HL-60 (cell line): ENCODE measurements around the gene ERAP2.

Source experiments
- DNase-seq, 2 experiments: peaks; one replicate each; pipeline ENCODE4 v3.0.0-alpha.2; 2010 to 2020; ENCODE audit warnings: low read depth in 1 of 2, low spot score in 1 of 2
- H3K27ac ChIP-seq: fragments of 250-450 bp; sonication (Bioruptor Pico); replicated peaks from 2 replicates; pipeline ENCODE4 v1.5.1; 2020; ENCODE audit warnings: mild to moderate bottlenecking, moderate library complexity
- H3K27me3 ChIP-seq: fragments of 250-450 bp; sonication (Bioruptor Pico); 2 replicates; pipeline ENCODE4 v1.5.1; 2021; ENCODE audit warnings: mild to moderate bottlenecking, moderate library complexity; ENCODE audit not compliant: insufficient read depth, poor library complexity, severe bottlenecking
- H3K4me3 ChIP-seq: replicated peaks from 2 replicates; pipeline ENCODE4 v1.5.1; 2011; ENCODE audit warnings: mild to moderate bottlenecking, control low read depth, low read length; ENCODE audit not compliant: insufficient read depth
- CTCF ChIP-seq: IDR thresholded peaks from one replicate; pipeline ENCODE4 v1.5.1; 2011; ENCODE audit warnings: low read length, control low read depth, inconsistent platforms; ENCODE audit not compliant: insufficient read depth
- GABPA ChIP-seq: IDR thresholded peaks from 2 replicates; pipeline ENCODE4 v1.6.1; 2012; ENCODE audit warnings: low read depth
- POLR2AphosphoS5 ChIP-seq: IDR thresholded peaks from 2 replicates; pipeline ENCODE4 v1.6.1; 2012; ENCODE audit warnings: low read depth
- REST ChIP-seq: IDR thresholded peaks from 2 replicates; pipeline ENCODE4 v1.6.1; 2012; ENCODE audit warnings: low read depth; ENCODE audit not compliant: insufficient replicate concordance
- SPI1 ChIP-seq: IDR thresholded peaks from 2 replicates; pipeline ENCODE4 v1.6.1; 2012; ENCODE audit warnings: low read depth, mild to moderate bottlenecking, borderline replicate concordance

The ERAP2 gene

DNA sequence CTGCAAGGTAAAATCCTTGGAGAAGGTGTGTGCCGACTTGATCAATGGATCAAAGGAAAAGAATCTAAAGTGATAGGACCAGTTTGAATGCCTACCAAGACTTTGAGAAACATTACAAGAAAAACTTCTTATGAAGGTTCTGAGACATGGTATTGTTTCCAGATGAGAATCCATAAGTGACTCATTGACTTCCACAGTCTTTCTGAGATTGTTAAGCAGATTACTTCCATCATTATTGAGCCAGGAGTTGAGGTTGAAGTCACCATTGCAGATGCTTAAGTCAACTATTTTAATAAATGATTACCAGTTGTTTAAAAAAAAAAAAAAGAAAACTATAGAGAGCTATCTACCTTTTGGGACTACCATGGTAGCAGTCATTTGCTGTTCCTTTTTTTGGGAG is 66.6 kb downstream of the ERAP2 start:
- H3K27me3 ChIP-seq, result no peaks in the 10 kb centered on the region
- no peak overlapping the region for H3K27ac ChIP-seq
- H3K4me3 ChIP-seq, result no peak overlapping the region
- TF ChIP-seq CTCF, result no peak
- TF ChIP-seq GABPA, result no peak
- no peak for TF ChIP-seq POLR2AphosphoS5
- TF ChIP-seq REST, result no peak
- TF ChIP-seq SPI1, result no peak
- DNase-seq, result no peak

DNA sequence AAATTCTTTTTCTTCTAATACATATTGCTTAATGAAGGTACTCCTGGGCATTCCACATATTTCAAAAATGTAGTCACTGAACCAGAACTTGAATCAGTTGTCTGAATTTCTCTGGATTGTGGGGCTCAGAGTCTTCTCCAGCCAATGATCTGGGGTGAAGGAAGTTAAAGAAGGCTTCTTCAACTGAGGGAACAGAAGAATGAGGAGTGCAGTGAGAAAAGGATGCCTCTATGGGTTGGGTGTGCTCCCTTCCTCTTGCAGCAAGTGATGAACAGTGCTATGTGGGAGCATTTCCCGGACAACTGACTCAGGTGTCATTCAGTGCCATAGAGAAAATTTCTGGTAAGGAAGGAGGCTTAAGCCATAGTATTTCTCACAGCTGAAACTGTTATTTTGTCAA is 67.5 kb downstream of the ERAP2 start:
- Histone ChIP-seq H3K27me3 (no peaks in the 10 kb centered on the region), H3K27ac (no peak overlapping the region), H3K4me3 (no peak overlapping the region)
- TF ChIP-seq GABPA (no peak), CTCF (no peak), POLR2AphosphoS5 (no peak), REST (no peak), SPI1 (no peak)
- no peak for DNase-seq

- Histone ChIP-seq H3K4me3 (no peak overlapping the region), H3K27me3 (no peaks in the 10 kb centered on the region), H3K27ac (no peak overlapping the region)
- no peak for TF ChIP-seq SPI1
- TF ChIP-seq GABPA, result no peak
- no peak for TF ChIP-seq CTCF
- no peak for TF ChIP-seq REST
- no peak for TF ChIP-seq POLR2AphosphoS5
- no peak for DNase-seq
Measured at GRCh38 chr5:96945144-96945897, 69.0 kb downstream of the ERAP2 start.
